Esophagus muscularis mucosa (tissue), 3 donors: Measurements from ENCODE around the gene DEK.

Experiments
- CTCF ChIP-seq, 3 experiments: fragments of 200-600 bp in 2 of 3; fragments of 450-650 bp in 1 of 3; sonication (generic) in 2 of 3; IDR thresholded peaks; one replicate each; pipeline ENCODE4 v1.5.1; 2017 to 2019; ENCODE audit warnings: antibody characterized with exemption in 3 of 3, mild to moderate bottlenecking in 2 of 3, moderate library complexity in 1 of 3
- POLR2A ChIP-seq: fragments of 450-650 bp; IDR thresholded peaks from one replicate; pipeline ENCODE4 v1.6.1; 2017; ENCODE audit warnings: antibody characterized with exemption, moderate library complexity, mild to moderate bottlenecking, low read depth

DNA sequence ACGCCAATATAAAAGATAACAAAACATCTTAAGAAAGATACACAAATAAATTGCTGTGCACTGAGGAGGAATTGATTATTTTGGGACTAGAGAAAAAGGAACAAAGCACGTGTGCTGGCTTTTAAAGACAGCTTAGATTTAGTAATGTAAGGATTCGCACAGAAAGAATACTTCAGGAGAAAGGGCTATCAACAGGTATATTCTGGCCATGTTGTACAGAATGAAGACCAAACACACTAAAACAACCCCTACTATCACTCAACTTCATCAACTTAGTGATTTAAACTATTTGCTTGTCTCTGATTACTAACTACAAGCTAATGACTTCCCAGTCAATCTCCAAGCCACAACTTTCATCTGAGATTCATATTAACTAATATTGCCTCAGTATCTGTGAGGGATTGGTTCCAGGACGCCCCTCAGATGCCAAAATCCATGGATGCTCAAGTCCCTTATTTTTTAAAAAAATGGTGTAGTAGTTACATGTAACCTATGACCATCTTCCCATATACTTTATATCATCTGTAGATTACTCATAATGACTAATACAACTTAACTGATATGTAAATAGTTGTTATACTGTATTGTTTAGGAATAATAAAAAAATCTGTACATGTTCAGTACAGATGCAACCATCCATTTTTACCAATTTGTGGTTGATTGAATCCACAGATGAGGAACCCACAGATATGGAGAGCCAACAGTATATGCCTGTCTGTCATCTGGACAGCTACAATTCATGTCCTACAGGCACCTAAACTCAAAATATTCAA is 4.5 kb downstream of the DEK start:
- no peak for TF ChIP-seq CTCF (IDR thresholded peaks at IDR 0.05)
- no peak for TF ChIP-seq POLR2A
